NB4 (cell line): ENCODE results near the gene PROC.
A peak's percentile ranks its signal among the peaks of the same experiment; 100 is the strongest.
"Not testable (repeated sequence)": the region's sequence is repeated elsewhere in the genome, so short reads cannot be mapped to it uniquely, and the experiment has no call there.

Source experiments
- DNase-seq: peaks from one replicate; pipeline ENCODE4 v3.0.0; 2010; ENCODE audit warnings: low read depth
- H3K4me3 ChIP-seq: one replicate; pipeline ENCODE4 v1.5.1; 2011; ENCODE audit warnings: mild to moderate bottlenecking, low read depth, low read length, moderate library complexity
- CTCF ChIP-seq: IDR thresholded peaks from one replicate; pipeline ENCODE4 v1.5.1; 2012; ENCODE audit warnings: low read depth, low read length
- MYC ChIP-seq: IDR thresholded peaks from 2 replicates; pipeline ENCODE4 v1.6.1; 2011; ENCODE audit warnings: low read depth, low read length
- POLR2A ChIP-seq: IDR thresholded peaks from 2 replicates; pipeline ENCODE4 v1.6.1; 2011; ENCODE audit warnings: mild to moderate bottlenecking; ENCODE audit not compliant: insufficient read length; ENCODE audit errors: extremely low read depth
- TF ChIP-seq, protein P1 (sequence below): IDR thresholded peaks from 2 replicates; pipeline ENCODE4 v1.6.1; 2011; ENCODE audit warnings: low read depth, low read length

The PROC gene

DNA sequence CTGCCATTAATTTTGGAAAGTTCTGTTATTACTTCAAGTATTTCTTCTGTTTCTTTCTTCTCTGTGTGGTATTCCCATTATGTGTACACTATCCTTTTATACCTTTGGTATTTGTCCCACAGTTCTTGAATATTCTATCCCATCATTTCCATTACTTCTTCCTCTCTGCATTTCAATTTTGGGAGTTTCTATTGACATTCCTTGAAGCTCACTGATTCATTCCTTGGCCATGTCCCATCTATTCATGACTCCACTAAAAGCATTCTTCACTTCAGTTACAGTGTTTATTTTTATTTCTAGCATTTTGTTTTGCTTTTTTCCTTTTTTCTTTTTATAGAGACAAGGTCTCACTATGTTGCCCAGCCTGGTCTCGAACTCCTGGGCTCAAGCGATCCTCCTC lies 30.3 kb downstream of the PROC start:
- no peak for DNase-seq
- TF ChIP-seq, protein P1, sequence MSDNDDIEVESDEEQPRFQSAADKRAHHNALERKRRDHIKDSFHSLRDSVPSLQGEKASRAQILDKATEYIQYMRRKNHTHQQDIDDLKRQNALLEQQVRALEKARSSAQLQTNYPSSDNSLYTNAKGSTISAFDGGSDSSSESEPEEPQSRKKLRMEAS = no peak
- no peak overlapping the region for H3K4me3 ChIP-seq

DNA sequence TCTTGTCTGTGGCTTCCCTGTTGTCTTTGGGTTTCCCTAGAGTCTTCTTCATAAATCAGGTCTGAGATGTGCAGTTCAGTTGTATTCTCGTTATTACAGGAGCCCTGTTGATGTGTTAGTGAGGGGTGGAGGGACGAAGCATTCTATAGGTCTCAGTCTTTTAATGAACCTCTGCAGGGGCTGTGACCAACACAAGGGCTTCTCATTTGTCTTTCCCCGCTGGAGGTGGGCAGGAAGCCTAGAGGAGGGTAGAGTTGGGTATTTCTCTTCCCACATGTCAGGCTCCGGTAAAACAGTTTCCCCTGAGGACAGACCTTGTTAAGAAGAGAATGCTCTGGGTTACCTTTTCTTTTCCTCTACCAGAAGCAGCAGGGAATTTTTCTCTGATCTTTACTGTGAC lies 31.2 kb downstream of the PROC start:
- no peak overlapping the region for H3K4me3 ChIP-seq
- DNase-seq = no peak
- TF ChIP-seq CTCF (no peak), MYC (no peak), POLR2A (no peak)
- TF ChIP-seq, protein P1 = no peak

DNA sequence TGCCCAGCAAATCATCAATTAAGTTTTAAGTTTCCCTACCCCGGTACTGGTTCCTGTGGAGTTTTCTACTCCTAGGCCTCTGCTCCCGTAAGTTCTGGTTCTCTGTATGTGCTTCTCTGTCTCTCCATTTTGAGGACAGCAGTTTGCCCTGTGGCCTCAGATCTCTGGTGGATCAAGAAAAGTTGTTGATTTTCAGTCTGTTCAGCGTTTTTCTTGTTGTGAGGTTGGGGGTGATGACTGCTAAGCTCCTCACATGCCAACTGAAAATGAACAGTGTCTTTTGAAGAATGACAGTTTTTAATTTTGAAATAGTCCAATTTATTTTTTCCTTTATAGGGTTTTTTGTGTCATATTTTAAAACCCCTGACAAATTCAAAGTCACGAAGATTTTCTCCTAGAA lies 31.7 kb downstream of the PROC start:
- DNase-seq = no peak
- TF ChIP-seq, protein P1 = no peak
- no peak for TF ChIP-seq POLR2A
- no peak overlapping the region for H3K4me3 ChIP-seq

- H3K4me3 ChIP-seq = no peak overlapping the region
- TF ChIP-seq MYC (no peak), POLR2A (no peak), CTCF (no peak)
- TF ChIP-seq, protein P1 = no peak
Measured at GRCh38 chr2:127451981-127452380, 33.8 kb downstream of the PROC start.

GRCh38 chr2:127452423-127452822 lies 34.2 kb downstream of the PROC start:
- DNase-seq, H3K4me3 ChIP-seq: not testable (repeated sequence)

More at GRCh38 chr2:127451981-127452380, 33.8 kb downstream of the PROC start:
- DNase-seq = no peak

DNA sequence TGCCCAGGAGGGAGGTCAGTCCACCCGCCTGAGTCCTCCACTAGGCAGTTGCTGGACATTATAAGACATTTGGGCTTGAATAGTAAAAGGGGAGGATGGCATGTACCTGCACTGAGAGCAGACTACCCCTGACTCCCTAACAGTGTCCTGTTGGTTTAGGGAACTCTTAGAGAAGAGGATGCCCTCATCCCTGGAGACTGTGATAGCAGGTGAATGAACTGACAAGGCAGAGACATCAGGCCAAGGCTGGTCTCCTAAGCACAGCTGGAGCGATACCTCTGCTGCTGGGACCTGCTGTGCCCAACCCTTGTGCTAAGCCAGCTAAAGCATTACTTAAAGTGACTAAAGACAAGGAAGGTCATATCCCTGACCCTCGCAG lies 34.8 kb downstream of the PROC start:
- TF ChIP-seq MYC = no peak
- TF ChIP-seq, protein P1 = no peak
- TF ChIP-seq POLR2A = no peak
- no peak for TF ChIP-seq CTCF
- no peak overlapping the region for H3K4me3 ChIP-seq
- DNase-seq = no peak

DNA sequence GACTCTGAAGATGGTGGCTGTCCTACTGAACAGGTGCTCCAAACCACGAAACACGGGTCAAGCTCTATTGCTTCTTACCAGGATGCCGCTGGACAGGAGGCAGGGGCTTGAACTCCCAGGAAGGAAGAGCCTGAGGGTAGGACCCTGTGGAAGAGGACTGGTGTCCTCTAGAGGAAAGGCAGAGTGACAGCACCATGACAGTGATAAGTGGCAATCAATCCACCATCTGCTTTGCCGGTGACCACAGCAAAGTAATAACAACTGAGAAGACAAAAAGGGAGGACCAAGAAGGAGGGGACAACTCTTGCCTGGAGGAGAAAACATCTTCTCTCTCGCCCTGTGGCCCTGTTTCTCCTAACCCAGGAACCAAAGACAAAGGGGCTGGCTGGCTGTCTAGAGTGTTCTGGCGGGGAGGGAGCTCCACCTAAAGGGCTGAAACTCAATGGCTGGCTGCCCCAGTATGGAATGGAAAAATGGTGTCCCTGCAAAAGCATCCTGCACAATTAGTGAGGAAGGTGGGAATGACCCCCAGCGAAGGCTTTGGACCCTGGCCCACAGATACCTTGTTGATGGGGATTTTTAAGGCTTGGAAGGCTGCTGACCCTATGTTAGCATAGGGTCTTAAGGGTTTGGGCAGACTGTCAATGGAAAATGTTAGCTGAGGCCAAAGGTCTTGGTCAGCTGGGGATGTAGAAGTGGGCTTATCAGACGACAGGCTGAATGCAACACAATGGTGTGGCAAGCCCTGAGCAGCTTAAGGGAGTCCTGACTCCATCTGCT lies 35.4 kb downstream of the PROC start:
- TF ChIP-seq, protein P1 = no peak
- peak; percentile 47 for TF ChIP-seq CTCF
- DNase-seq = peak; percentile 60
- H3K4me3 ChIP-seq = no peak overlapping the region
